Neural cell (in vitro differentiated cells): ENCODE measurements around the gene C9orf78. TPM values are rescaled to one million over a fixed set of nuclear protein-coding genes. Genes with fewer than 3 reads are reported as not detected.

Experiments
- H2AFZ ChIP-seq: fragments of 200-600, 300-800 bp; sonication (generic), shearing (Covaris generic); 2 replicates; pipeline ENCODE4 v1.6.0; 2014; ENCODE audit warnings: low read depth, mild to moderate bottlenecking, antibody characterized with exemption, low read length, moderate library complexity
- H3F3A ChIP-seq: fragments of 200-600 bp; shearing (Covaris generic); 2 replicates; pipeline ENCODE4 v1.6.1; 2016; ENCODE audit warnings: mild to moderate bottlenecking, moderate library complexity, mixed read lengths, antibody characterized with exemption, low read length; ENCODE audit not compliant: insufficient read depth, poor library complexity, severe bottlenecking
- H3K27ac ChIP-seq: fragments of 200-600, 300-800 bp; sonication (generic), shearing (Covaris generic); 2 replicates; pipeline ENCODE4 v1.5.1; 2014; ENCODE audit warnings: mild to moderate bottlenecking, low read length, moderate library complexity
- H3K27me3 ChIP-seq: fragments of 300-800, 200-600 bp; sonication (generic), shearing (Covaris generic); 2 replicates; pipeline ENCODE4 v1.6.0; 2014; ENCODE audit warnings: mild to moderate bottlenecking, low read depth, low read length, moderate library complexity; ENCODE audit not compliant: insufficient read depth
- H3K36me3 ChIP-seq: fragments of 300-800, 200-600 bp; sonication (generic), shearing (Covaris generic); 2 replicates; pipeline ENCODE4 v1.5.1; 2014; ENCODE audit warnings: mild to moderate bottlenecking, antibody characterized with exemption, low read length, moderate library complexity; ENCODE audit not compliant: insufficient read depth
- H3K4me2 ChIP-seq: fragments of 300-800, 200-600 bp; sonication (generic), shearing (Covaris generic); 2 replicates; pipeline ENCODE4 v1.6.0; 2014; ENCODE audit warnings: mild to moderate bottlenecking, low read length
- H3K4me3 ChIP-seq: fragments of 300-800, 200-600 bp; sonication (generic), shearing (Covaris generic); 2 replicates; pipeline ENCODE4 v1.5.1; 2014; ENCODE audit warnings: mild to moderate bottlenecking, low read length, moderate library complexity
- H3K79me2 ChIP-seq: fragments of 200-600 bp; shearing (Covaris generic); replicated peaks from 2 replicates; pipeline ENCODE4 v1.6.0; 2014; ENCODE audit warnings: mild to moderate bottlenecking, low read length, moderate library complexity; ENCODE audit not compliant: insufficient read depth
- H3K9ac ChIP-seq: fragments of 300-800, 200-600 bp; sonication (generic), shearing (Covaris generic); 2 replicates; pipeline ENCODE4 v1.6.1; 2016; ENCODE audit warnings: mild to moderate bottlenecking, low read length, mixed read lengths
- H3K9me2 ChIP-seq: fragments of 200-600 bp; shearing (Covaris generic); 2 replicates; pipeline ENCODE4 v1.6.1; 2016; ENCODE audit warnings: mild to moderate bottlenecking, low read length, mixed read lengths; ENCODE audit not compliant: insufficient read depth
- H3K9me3 ChIP-seq: fragments of 200-600, 300-800 bp; sonication (generic), shearing (Covaris generic); 2 replicates; pipeline ENCODE4 v1.6.1; 2016; ENCODE audit warnings: mild to moderate bottlenecking, mixed run types, low read length, moderate library complexity, mixed read lengths
- H4K20me1 ChIP-seq: fragments of 200-600 bp; shearing (Covaris generic); 2 replicates; pipeline ENCODE4 v1.6.1; 2016; ENCODE audit warnings: mild to moderate bottlenecking, mixed run types; ENCODE audit not compliant: insufficient read depth
- CTCF ChIP-seq: fragments of 450-650 bp; IDR thresholded peaks from 2 replicates; pipeline ENCODE4 v1.5.1; 2014; ENCODE audit warnings: antibody characterized with exemption, mild to moderate bottlenecking, moderate library complexity; ENCODE audit not compliant: poor library complexity, severe bottlenecking
- EP300 ChIP-seq: fragments of 450-650 bp; conservative IDR thresholded peaks from 2 replicates; pipeline ENCODE4 v1.6.1; 2014; ENCODE audit warnings: antibody characterized with exemption, mild to moderate bottlenecking, moderate library complexity; ENCODE audit not compliant: poor library complexity, severe bottlenecking
- EZH2 ChIP-seq: fragments of 200-600, 300-800 bp; shearing (Covaris generic), sonication (generic); IDR thresholded peaks from 2 replicates; pipeline ENCODE4 v1.6.1; 2014; ENCODE audit warnings: antibody characterized with exemption, low read length, borderline replicate concordance, mild to moderate bottlenecking; ENCODE audit not compliant: insufficient read depth, poor library complexity, severe bottlenecking
- MXI1 ChIP-seq: fragments of 450-650 bp; conservative IDR thresholded peaks from 2 replicates; pipeline ENCODE4 v1.6.1; 2014; ENCODE audit warnings: antibody characterized with exemption, mild to moderate bottlenecking; ENCODE audit not compliant: poor library complexity, severe bottlenecking
- POLR2AphosphoS5 ChIP-seq: IDR thresholded peaks from 2 replicates; pipeline ENCODE4 v1.6.1; 2012
- RAD21 ChIP-seq: fragments of 450-650 bp; conservative IDR thresholded peaks from 2 replicates; pipeline ENCODE4 v1.6.1; 2014; ENCODE audit warnings: antibody characterized with exemption, mild to moderate bottlenecking, moderate library complexity
- REST ChIP-seq: IDR thresholded peaks from 2 replicates; pipeline ENCODE4 v1.6.1; 2012; ENCODE audit warnings: borderline replicate concordance
- SMC3 ChIP-seq: fragments of 450-650 bp; conservative IDR thresholded peaks from 2 replicates; pipeline ENCODE4 v1.6.1; 2014; ENCODE audit warnings: antibody characterized with exemption, mild to moderate bottlenecking, moderate library complexity; ENCODE audit not compliant: poor library complexity
- TAF1 ChIP-seq: IDR thresholded peaks from 2 replicates; pipeline ENCODE4 v1.6.1; 2012; ENCODE audit warnings: low read depth
- polyA plus RNA-seq: library from polyadenylated mRNA; depleted of rRNA; stranded (reverse); fragments of >200 nt; gene quantifications from 2 replicates; pipeline ENCODE4 v1.2.3, GENCODE V29; 2014

C9orf78 gene
- polyA plus RNA-seq, 1 donor from 2014 or later = 91.3 TPM

GRCh38 chr9:129851821-129852220 is 16.7 kb upstream of the C9orf78 start:
- H3K79me2 ChIP-seq = no peaks in the 10 kb centered on the region
- no peaks in the 10 kb centered on the region for H3K36me3 ChIP-seq
- H3K9me3 ChIP-seq = no peaks in the 10 kb centered on the region
- H3K27ac ChIP-seq = no peak overlapping the region
- no peak overlapping the region for H3K9ac ChIP-seq
- no peaks in the 10 kb centered on the region for H3F3A ChIP-seq
- no peak overlapping the region for H3K4me3 ChIP-seq
- TF ChIP-seq RAD21 = no peak
- no peak for TF ChIP-seq TAF1
- TF ChIP-seq CTCF = no peak
- no peak for TF ChIP-seq EZH2
- TF ChIP-seq SMC3 = no peak
- no peak for TF ChIP-seq POLR2AphosphoS5
- no peak for TF ChIP-seq EP300
- no peak for TF ChIP-seq MXI1
- TF ChIP-seq REST = no peak
- no peaks in the 10 kb centered on the region for H3K9me2 ChIP-seq
- no peaks in the 10 kb centered on the region for H3K27me3 ChIP-seq
- H3K4me2 ChIP-seq = no peak overlapping the region
- H4K20me1 ChIP-seq = no peaks in the 10 kb centered on the region
- H2AFZ ChIP-seq = no peak overlapping the region

- no peaks in the 10 kb centered on the region for H3K9me3 ChIP-seq
- no peak overlapping the region for H3K4me3 ChIP-seq
- H3K36me3 ChIP-seq = no peaks in the 10 kb centered on the region
- TF ChIP-seq CTCF (no peak), SMC3 (no peak)
- H3K4me2 ChIP-seq = no peak overlapping the region
- no peak overlapping the region for H3K9ac ChIP-seq
- no peaks in the 10 kb centered on the region for H3F3A ChIP-seq
- H2AFZ ChIP-seq = no peak overlapping the region
- H3K27me3 ChIP-seq = no peaks in the 10 kb centered on the region
- no peaks in the 10 kb centered on the region for H4K20me1 ChIP-seq
- H3K9me2 ChIP-seq = no peaks in the 10 kb centered on the region
- no peaks in the 10 kb centered on the region for H3K79me2 ChIP-seq
- no peak overlapping the region for H3K27ac ChIP-seq
These were observed 15.9 kb upstream of the C9orf78 start for GRCh38 chr9:129850821-129851550.
